HG03575 (cell line): ENCODE results near the gene TGIF1.
"Not testable (repeated sequence)": the region's sequence is repeated elsewhere in the genome, so short reads cannot be mapped to it uniquely, and the experiment has no call there.

Experiments
- ATAC-seq: cut with Tn5 transposase; IDR thresholded peaks from one replicate; pipeline ENCODE4 v1.9.1; 2021; ENCODE audit not compliant: unreplicated experiment, insufficient number of reproducible peaks, low FRiP score; ENCODE audit errors: extremely low read depth

Gene TGIF1

DNA sequence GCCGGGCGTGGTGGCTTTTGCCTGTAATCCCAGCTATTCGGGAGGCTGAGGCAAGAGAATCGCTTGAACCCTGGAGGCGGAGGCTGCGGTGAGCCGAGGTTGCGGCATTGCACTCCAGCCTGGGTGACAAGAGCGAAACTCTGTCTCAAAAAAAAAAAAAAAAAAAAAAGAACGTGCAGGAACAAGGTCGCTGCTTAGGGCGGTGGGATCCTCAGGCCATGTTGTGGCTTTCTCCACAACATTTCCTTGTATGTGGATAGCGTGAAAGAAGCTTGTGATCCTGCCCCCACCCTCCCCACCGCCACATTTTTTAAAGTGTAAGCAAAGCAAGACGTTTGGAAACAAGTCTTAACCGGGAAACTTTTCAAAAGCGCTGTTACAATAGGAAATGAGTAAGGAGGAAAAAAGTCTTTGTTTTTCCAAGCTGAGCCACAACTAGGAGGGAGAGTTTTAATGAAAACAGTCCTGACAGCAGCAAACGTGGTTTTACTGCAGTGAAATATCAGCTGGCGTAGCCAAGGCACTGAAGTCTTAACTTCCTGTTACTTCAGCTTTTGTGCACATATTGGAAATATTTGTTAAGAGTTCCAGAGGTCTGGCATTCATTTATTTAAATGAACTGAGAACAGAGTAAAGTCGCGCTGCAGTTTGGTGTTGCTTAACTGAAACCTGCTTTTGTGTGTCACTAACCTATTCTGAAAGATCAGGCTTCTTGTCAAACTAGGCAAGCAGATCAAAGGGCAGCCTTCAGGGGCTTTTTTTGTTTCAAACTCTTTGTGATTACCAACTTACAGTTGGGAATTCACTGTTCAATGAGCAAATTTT, 3.8 kb downstream of the TGIF1 start:
- ATAC-seq: no peak

GRCh38 chr18:3454365-3455089, 4.6 kb downstream of the TGIF1 start:
- ATAC-seq: no peak

- no peak for ATAC-seq
These were observed 5.2 kb downstream of the TGIF1 start for GRCh38 chr18:3455090-3455635.

DNA sequence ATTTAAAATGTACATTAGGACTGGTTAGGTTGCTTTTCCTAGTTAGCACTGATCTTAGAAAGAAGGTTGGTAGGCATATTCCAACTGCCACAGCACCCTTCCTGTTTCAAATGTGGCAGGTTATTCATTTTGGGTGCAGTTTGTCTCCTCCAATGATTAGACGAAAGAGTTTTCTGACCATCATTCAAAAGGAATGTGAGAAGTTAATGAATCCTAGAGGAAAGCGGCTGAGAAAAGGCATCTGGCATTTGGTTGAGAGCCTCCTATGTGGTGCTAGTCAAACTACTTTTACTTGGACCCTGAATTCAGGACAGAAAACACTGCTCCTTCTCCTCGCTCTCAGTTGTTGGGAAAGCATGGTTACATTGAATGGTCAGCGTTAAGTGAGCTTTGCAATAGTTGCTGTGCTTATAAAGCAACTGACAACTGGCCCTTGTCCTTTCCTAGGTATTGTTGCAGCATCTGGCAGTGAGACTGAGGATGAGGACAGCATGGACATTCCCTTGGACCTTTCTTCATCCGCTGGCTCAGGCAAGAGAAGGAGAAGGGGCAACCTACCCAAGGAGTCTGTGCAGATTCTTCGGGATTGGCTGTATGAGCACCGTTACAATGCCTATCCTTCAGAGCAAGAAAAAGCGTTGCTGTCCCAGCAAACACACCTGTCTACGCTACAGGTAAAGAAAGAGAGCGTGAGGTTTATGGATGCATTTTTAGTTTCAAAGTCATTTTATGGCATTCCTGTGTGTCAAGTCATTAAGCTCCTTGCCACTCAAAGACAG, 6.1 kb downstream of the TGIF1 start:
- ATAC-seq: no peak

DNA sequence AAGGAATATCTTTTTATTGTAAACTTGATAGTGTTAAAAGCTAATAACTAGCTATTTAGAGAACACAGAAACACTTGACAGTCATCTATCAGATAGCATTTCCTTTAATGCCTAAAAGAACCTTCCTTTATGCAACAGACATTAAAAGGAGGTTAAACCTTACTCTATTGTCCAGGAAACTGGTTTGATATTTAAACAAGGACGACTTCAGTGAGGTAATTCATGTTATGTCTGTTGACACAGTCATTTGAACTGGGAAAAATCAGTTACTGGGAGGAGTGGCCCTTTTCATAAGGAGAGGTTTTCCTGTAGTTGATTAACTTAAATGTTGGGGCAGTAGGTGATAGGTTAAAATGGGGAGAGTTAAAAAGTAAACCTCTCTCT, 6.7 kb downstream of the TGIF1 start:
- no peak for ATAC-seq

- ATAC-seq: no peak
These were observed 7.3 kb downstream of the TGIF1 start for GRCh38 chr18:3457261-3457724.

DNA sequence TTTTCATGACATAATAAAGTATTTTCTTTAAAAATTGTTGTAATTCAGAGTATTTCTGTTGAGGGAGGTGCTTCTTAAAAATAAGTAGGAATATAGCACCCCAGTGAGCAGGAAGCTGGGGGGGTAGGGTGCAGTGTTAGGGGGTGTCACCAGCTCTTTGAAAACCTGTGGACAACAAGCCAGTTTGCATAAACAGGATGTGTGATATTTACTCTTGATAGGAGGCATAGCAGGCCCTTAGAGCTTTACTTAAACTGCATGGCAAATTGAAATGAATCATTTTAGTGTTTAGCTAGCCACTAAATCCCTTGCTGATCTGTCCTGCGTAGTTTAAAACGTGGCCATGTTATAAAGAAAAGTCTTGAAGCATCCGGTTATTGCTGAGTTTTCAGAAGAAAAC, 8.4 kb downstream of the TGIF1 start:
- no peak for ATAC-seq

DNA sequence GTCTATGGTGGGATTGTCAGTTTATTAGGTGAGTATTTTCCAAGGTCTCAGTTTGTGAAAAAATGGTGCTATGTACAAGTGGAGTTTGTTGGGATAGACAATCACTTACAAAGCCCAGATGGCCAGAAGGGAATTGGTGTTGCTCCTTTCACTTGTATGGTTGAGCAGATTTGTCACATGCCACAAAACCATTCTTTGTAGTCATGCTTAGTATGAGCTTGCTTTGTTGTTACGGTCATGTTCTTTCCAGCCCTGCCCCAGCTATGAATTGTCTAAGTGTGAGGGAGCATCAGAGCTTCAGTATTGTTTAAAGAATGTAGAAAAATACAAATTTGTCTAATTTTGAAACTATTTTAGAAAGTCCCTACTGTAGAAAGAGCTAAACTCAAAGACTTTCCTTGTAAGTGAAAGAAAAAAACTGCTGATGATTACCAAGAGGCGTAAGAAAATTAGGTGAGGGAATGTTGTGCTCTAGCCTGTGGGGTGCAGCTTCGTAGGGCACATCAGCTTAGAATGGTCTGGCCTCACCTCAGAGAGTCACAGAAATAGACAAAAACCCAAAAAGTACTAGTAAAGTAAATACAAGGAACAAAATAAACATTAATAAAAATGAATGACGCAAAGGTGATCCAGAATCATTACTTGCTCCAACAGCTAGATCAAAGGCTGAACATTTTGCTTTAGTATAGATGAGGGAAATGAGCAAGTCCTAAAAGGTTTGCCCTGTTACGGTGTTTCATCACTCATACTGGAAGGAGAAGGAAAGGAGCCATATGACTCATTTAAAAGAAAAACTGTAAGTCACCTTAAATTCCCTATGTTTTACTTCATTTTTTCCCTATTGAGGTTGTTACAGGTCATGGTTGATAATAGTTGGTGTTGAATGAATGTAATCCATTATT, 9.2 kb downstream of the TGIF1 start:
- ATAC-seq: no peak

- ATAC-seq: no peak
These were observed 10.9 kb downstream of the TGIF1 start for GRCh38 chr18:3460823-3461398.

DNA sequence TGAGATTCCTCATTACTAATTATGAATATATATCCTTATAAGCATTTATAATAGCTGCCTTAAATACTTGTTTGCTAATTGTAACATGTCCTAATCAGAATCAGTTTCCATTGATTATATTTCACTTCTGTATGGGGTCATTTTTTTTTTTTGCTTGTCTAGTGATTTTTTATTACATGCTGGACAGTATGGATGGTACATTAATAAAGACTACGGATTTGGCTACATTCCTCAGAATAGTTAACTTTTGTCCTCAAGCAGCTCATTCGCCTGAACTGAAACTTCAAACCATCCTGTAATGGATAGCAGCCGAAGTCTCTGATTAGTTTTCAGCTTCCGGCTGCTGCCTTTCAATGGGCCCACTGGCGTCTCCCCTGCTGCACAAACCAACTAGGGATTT, 11.7 kb downstream of the TGIF1 start:
- ATAC-seq: no peak

DNA sequence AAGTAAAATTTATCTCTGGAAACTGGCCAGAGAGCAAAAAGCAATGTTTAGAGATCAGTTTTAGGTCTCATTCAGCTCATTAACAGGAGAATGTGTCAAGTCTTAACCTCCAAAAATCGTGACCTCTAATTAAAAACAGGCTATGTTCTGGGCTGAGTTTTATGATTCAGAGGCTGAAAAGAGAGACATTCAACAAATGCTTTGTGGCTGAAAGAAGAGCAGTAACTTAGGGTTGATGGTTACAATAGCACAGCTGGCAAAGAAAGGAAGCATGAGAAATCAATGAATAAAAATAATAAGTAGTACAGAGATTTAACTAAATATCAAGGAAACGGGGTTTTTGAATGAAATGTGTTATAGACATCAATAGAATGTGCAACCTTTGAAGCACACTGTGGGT, 13.1 kb downstream of the TGIF1 start:
- no peak for ATAC-seq

DNA sequence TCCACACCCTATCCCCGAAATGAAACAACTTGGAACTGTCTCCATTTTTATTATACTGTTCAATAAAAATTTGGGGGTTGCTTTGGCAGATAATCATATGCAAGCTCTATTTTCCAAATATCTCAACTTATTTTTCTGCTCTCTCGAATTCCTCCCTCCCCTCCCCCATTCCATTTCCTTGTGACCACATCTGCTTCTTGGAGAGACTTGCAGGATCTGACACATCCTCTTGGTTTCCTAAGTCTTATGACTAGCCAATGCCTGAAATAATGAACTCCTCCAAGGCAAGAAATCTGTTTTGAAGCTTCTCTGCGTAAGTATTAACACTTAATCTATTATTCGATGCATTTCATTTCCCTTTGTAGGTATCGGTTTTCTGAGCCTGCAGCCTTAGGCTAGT, 16.1 kb downstream of the TGIF1 start:
- no peak for ATAC-seq

DNA sequence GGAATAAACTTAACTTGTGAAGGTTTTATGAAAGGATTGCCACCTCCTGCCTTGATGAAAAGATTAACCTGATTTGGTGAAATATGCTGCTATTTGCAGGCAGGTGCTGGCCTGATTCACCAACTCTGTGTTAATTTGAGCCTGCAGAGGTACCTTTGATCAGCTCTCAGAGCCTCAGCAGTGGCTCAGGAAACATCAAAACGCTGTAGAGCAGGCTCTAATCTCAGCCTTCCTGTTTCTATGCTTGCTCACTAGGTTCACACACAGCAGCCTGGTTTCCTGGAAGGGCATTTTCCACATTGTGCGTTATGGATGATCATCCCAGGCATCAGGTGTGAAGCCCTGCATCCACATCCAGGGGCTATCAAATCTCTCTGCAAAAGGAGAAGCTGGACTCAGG, 16.9 kb downstream of the TGIF1 start:
- ATAC-seq: no peak

DNA sequence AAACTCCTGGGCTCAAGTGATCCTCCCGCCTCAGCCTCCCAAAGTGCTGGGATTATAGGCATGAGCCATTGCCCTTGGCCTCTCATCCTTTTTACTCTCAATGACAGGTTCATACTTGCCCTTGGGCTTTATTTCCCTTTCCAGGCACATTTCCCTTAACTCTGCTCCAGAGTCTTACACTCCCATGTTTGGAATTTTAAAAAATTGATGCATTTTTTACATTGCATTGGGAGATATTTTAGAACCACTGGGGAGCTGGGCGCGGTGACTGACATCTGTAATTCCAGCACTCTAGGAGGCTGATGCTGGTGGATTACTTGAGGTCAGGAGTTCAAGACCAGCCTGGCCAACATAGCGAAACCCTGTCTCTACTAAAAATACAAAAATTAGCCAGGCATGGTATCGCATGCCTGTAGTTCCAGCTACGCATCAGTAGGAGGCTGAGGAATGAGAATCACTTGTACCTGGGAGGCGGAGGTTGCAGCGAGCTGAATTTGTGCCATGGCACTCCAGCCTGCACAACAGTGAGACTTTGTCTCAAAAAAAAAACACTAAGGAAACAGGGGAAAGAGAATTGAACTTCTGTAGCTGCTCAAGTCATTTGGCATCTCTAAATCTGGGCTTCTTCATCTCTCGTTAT, 18.2 kb downstream of the TGIF1 start:
- no peak for ATAC-seq

- ATAC-seq: no peak
These were observed 18.9 kb downstream of the TGIF1 start for GRCh38 chr18:3468833-3469232.

- no peak for ATAC-seq
These were observed 21.2 kb downstream of the TGIF1 start for GRCh38 chr18:3471141-3471648.

DNA sequence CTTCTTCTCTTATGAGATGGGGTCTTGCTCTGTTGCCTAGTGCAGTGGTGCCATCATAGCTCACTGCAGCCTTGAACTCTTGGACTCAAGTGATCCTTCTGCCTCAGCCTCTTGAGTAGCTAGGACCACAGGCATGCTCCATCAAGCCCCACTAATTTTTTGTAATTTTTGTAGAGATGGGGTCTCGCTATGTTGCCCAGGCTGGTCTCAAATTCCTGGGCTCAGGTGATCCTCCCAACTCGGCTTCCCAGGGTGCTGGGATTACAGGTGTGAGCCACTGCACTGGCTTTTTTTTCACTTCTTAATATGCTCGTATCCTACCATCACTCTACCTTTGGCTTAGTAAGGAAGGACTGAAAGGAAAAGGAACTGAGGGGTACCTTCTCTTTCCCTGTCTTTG, 22.1 kb downstream of the TGIF1 start:
- ATAC-seq: not testable (repeated sequence)
